ENCODE results near the gene BCL2L1. TPM values are rescaled to one million over a fixed set of nuclear protein-coding genes. Genes with fewer than 3 reads are reported as not detected.

Gene BCL2L1
- total RNA-seq, 1 experiment from 2014 or later = 226 TPM

DNA sequence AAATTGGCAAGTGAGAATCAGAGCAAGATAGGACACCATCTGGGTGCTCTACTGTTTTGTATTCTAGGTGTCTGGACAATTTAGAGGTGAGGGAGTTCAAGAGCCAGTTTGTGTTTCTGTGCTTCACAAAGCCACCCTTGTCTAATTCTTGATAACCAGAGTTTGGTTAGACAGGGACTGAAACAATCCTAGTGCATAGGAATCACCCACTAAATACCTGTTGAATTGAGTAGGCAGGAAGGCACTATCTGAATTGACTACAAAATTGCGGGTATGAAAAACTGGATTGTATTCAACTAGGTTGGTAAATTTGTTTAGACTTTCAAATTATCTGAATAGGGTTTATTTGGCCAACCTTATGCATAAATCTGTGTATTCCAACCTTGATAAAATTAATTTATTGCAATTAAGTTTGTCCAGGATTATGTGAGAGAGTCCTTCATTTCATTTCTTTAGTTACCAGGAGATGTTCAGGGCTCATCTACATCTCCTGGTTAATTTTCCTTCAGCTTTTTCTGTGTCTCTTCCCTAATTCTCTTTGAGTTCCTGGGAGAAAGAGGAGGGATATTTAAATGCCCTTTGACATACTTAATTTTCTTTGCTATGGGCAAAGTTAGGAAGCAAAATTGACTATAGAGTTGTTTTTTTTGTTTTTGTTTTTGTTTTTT is 18.1 kb upstream of the BCL2L1 start:
- Histone ChIP-seq H3K36me3 (ENCODE audit: control insufficient read depth in 1 of 2, insufficient read depth in 2 of 2, low read length in 2 of 2) (peaks cover 7 to 24% of the 10 kb centered on the region in 2 experiments; a peak in 3 of 4 replicates), H2AFZ (ENCODE audit: low read depth, low read length, poor library complexity, severe bottlenecking) (no peak overlapping the region), H3K9me2 (ENCODE audit: insufficient read depth) (no peaks in the 10 kb centered on the region), H3K4me1 (ENCODE audit: control insufficient read depth in 1 of 2, insufficient read depth in 2 of 2, low read length in 2 of 2) (peaks cover 13 to 28% of the 10 kb centered on the region in 2 experiments; a peak in 3 of 4 replicates), H4K20me1 (ENCODE audit: insufficient read depth) (no peaks in the 10 kb centered on the region), H3K27me3 (ENCODE audit: insufficient read depth, low read length) (no peaks in the 10 kb centered on the region), H3K79me2 (ENCODE audit: insufficient read depth, low read length) (peaks cover 77% of the 10 kb centered on the region), H3K4me2 (ENCODE audit: low read length) (peak overlapping the region; percentile 90), H3K4me3 (replicated peaks in 1 of 2; ENCODE audit: low read depth in 1 of 2, low read length in 2 of 2) (peak overlapping the region; percentile 74 to 86), H3K27ac (ENCODE audit: low read depth, low read length) (peak overlapping the region; percentile 85), H3K9ac (ENCODE audit: low read length) (peak overlapping the region; percentile 90), H3K9me3 (ENCODE audit: control insufficient read depth in 1 of 2, insufficient read depth in 1 of 2, low read depth in 1 of 2, low read length in 2 of 2) (no peaks in the 10 kb centered on the region)
- intact Hi-C loops (cut with micrococcal nuclease) = no loop called here
- ATAC-seq (no peak), DNase-seq (ENCODE audit: low read depth, low spot score) (no peak)
- ChIA-PET RAD21 (ENCODE audit: low non-redundant PET in 1 of 2, low total read pairs in 2 of 2, uncharacterized antibody in 2 of 2, unreplicated experiment in 2 of 2) (no interaction called here), CTCF (interaction anchor here (1.1 to 1.2 kb wide), 2 partner anchors 16 to 17 kb away, joined by 3 to 4 read pairs; no protein-coding TSS in a partner anchor), POLR2A (no interaction called here)
- no TSS peak for BruUV-seq (replicated peaks)
- TF ChIP-seq ZFX (IDR thresholded peaks at IDR 0.05) (no peak), SIN3A (IDR thresholded peaks at IDR 0.05; ENCODE audit: low read depth) (no peak), EGR1 (IDR thresholded peaks at IDR 0.05; ENCODE audit: low read depth) (no peak), POLR2AphosphoS5 (IDR thresholded peaks at IDR 0.05; ENCODE audit: low read depth, low read length) (no peak), CBX3 (IDR thresholded peaks at IDR 0.05; ENCODE audit: low read depth) (no peak)
- TF ChIP-seq, protein P1, sequence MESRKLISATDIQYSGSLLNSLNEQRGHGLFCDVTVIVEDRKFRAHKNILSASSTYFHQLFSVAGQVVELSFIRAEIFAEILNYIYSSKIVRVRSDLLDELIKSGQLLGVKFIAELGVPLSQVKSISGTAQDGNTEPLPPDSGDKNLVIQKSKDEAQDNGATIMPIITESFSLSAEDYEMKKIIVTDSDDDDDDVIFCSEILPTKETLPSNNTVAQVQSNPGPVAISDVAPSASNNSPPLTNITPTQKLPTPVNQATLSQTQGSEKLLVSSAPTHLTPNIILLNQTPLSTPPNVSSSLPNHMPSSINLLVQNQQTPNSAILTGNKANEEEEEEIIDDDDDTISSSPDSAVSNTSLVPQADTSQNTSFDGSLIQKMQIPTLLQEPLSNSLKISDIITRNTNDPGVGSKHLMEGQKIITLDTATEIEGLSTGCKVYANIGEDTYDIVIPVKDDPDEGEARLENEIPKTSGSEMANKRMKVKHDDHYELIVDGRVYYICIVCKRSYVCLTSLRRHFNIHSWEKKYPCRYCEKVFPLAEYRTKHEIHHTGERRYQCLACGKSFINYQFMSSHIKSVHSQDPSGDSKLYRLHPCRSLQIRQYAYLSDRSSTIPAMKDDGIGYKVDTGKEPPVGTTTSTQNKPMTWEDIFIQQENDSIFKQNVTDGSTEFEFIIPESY (IDR thresholded peaks at IDR 0.05; ENCODE audit: extremely low read depth, insufficient replicate concordance, low read length) = no peak
- TF ChIP-seq, protein P2, sequence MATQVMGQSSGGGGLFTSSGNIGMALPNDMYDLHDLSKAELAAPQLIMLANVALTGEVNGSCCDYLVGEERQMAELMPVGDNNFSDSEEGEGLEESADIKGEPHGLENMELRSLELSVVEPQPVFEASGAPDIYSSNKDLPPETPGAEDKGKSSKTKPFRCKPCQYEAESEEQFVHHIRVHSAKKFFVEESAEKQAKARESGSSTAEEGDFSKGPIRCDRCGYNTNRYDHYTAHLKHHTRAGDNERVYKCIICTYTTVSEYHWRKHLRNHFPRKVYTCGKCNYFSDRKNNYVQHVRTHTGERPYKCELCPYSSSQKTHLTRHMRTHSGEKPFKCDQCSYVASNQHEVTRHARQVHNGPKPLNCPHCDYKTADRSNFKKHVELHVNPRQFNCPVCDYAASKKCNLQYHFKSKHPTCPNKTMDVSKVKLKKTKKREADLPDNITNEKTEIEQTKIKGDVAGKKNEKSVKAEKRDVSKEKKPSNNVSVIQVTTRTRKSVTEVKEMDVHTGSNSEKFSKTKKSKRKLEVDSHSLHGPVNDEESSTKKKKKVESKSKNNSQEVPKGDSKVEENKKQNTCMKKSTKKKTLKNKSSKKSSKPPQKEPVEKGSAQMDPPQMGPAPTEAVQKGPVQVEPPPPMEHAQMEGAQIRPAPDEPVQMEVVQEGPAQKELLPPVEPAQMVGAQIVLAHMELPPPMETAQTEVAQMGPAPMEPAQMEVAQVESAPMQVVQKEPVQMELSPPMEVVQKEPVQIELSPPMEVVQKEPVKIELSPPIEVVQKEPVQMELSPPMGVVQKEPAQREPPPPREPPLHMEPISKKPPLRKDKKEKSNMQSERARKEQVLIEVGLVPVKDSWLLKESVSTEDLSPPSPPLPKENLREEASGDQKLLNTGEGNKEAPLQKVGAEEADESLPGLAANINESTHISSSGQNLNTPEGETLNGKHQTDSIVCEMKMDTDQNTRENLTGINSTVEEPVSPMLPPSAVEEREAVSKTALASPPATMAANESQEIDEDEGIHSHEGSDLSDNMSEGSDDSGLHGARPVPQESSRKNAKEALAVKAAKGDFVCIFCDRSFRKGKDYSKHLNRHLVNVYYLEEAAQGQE (IDR thresholded peaks at IDR 0.05; ENCODE audit: low read depth) = no peak
- TF ChIP-seq, protein P3, sequence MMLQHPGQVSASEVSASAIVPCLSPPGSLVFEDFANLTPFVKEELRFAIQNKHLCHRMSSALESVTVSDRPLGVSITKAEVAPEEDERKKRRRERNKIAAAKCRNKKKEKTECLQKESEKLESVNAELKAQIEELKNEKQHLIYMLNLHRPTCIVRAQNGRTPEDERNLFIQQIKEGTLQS (IDR thresholded peaks at IDR 0.05) = no peak

All from HCT116 (cell line).